GM12801 (cell line): Measurements from ENCODE around the gene MOGAT1.

Experiments
- TF ChIP-seq, protein P1 (sequence below): IDR thresholded peaks from one replicate; pipeline ENCODE4 v1.5.1; 2011; ENCODE audit warnings: control low read depth; ENCODE audit not compliant: insufficient read length; ENCODE audit errors: extremely low read depth

The MOGAT1 gene

GRCh38 chr2:222673273-222673672 lies 1.8 kb downstream of the MOGAT1 start:
- TF ChIP-seq, protein P1, sequence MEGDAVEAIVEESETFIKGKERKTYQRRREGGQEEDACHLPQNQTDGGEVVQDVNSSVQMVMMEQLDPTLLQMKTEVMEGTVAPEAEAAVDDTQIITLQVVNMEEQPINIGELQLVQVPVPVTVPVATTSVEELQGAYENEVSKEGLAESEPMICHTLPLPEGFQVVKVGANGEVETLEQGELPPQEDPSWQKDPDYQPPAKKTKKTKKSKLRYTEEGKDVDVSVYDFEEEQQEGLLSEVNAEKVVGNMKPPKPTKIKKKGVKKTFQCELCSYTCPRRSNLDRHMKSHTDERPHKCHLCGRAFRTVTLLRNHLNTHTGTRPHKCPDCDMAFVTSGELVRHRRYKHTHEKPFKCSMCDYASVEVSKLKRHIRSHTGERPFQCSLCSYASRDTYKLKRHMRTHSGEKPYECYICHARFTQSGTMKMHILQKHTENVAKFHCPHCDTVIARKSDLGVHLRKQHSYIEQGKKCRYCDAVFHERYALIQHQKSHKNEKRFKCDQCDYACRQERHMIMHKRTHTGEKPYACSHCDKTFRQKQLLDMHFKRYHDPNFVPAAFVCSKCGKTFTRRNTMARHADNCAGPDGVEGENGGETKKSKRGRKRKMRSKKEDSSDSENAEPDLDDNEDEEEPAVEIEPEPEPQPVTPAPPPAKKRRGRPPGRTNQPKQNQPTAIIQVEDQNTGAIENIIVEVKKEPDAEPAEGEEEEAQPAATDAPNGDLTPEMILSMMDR: no peak

GRCh38 chr2:222673883-222674282 lies 2.4 kb downstream of the MOGAT1 start:
- TF ChIP-seq, protein P1: no peak

DNA sequence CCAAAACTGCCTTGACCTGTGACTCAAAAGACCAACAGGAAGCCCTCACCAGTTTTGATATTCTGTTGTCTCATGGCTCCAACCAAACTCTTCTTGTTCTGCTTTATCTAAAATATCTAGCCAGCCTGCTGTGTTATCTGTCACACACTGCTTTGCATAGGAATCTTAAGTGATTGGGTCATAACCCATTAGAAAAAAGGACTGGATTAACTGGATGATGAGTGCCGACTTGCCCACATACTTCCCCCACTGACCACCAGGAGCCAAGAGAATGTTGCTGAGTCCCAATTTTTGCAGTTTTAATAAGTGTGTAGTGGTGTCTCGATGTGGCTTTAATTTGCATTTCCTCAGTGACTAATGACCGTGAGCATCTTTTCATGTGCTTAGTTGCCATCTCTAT lies 6.5 kb downstream of the MOGAT1 start:
- TF ChIP-seq, protein P1: no peak

GRCh38 chr2:222683805-222684204 lies 12.3 kb downstream of the MOGAT1 start:
- TF ChIP-seq, protein P1: no peak

- TF ChIP-seq, protein P1: no peak
Observed at GRCh38 chr2:222686086-222686750, 14.8 kb downstream of the MOGAT1 start.

DNA sequence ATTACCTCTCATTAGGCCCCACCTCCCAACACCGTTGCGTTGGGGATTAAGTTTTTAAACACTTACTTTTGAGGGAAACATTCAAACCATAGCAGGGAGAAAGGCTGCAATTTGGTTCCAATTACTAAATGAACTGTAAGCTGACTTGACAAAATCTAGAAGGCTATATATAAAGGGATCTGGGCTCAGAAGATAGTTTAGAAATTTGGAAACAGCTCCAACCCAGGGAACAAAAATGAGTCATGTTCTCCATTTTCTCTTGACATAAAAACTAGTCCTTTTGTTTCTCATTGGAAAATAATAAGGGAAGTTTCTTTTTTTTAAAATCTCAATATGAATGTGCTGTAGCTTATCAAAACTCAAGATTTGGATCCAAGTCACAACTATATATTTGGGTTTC lies 17.5 kb downstream of the MOGAT1 start:
- TF ChIP-seq, protein P1: no peak

GRCh38 chr2:222689322-222689721 lies 17.9 kb downstream of the MOGAT1 start:
- TF ChIP-seq, protein P1: no peak
